Effector CD8-positive, alpha-beta T cell (primary cell): ENCODE results near the gene ARMC5.

ENCODE experiments used
- DNase-seq: peaks from one replicate; lab custom pipeline; 2025; lab: John Stamatoyannopoulos, UW

The ARMC5 gene

DNA sequence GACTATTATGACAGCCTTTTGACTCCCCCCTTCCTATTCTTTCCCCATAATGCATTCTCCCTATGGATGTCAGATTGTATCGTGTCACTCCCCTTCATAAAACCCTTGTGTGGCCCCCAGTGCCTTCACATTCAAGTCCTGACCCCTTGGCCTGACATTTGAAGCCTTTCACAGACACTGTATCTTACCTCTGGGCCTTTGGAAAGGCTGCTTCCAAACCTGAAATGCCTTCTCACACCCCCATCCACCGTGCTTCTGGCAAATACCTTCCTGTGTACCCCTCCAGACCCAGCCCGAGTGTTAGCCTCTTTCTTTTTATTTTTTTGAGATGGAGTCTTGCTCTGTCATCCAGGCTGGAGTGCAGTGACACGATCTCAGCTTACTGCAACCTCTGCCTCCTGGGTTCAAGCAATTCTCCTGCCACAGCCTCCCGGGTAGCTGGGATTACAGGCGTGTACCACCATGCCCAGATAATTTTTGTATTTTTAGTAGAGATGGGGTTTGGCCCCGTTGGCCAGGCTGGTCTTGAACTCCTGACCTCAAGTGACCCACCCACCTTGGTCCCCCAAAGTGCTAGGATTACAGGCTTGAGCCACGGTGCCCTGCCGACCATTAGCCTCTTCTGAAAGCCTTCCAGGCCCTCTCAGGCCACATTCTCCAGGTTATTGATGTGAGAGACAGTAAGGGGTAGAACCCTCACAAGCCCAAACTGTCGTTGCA, 2.1 kb downstream of the ARMC5 start:
- no peak for DNase-seq

DNA sequence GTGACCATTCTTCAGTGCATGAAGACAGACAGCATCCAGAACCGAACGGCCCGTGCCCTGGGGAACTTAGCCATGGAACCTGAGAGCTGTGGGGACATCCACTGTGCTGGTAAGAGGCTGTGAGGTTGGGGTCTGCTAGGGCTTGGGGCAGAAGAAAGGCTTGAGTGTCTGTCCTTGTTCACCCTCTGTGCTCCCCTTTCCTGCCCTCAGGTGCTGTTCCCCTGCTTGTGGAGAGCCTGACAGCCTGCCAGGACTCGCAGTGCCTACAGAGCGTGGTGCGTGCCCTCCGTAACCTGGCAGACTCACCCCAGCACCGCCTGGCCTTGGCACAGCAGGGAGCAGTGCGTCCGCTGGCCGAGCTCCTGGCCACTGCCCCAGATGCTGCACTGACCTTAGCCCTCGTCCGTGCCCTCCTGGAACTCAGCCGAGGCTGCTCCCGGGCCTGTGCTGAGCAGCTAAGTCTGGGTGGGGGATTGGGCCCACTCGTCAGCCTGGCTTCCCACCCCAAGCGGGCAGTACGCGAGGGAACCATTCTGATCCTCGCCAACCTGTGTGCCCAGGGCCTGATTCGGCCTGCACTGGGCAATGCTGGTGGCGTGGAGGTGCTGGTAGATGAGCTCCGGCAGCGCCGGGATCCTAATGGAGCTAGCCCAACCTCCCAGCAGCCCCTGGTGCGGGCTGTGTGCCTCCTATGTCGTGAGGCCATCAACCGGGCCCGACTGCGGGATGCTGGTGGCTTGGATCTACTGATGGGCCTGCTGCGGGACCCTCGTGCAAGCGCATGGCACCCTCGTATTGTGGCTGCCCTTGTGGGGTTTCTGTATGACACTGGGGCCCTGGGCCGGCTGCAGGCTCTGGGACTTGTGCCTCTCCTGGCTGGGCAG, 2.9 kb downstream of the ARMC5 start:
- no peak for DNase-seq

DNA sequence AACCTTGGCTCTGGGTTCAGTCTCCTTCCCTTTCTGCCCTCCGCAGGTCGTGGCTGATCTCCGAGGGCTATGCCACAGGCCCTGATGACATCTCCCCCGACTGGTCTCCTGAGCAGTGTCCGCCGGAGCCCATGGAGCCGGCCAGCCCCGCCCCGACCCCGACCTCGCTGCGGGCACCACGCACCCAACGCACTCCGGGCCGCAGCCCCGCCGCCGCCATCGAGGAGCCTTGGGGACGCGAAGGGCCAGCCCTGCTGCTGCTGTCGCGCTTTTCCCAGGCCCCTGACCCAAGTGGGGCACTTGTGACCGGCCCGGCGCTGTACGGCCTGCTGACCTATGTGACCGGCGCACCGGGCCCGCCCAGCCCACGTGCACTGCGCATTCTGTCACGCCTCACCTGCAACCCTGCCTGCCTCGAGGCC, 5.1 kb downstream of the ARMC5 start:
- no peak for DNase-seq

DNA sequence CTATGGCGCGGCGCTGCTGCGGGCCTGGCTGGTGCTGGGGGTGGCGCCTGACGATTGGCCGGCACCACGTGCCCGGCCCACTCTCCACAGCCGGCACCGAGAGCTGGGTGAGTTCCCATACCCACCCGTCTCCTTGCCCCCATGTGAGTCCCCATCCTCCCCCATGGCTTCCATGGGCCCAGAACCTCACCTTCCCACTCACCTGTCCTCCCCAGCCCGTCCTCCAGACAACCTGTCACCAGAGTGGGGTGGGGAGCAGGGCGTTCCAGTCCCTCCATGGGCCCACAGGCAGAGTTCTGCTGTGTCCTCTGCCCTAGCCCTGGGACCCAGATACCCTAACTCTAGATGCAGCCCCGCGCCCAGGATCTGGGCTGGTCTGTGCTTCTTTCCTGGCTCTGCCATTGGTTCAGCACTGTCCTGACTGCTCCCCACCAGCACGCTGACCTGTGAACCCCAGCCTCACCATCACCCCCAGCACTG, 5.5 kb downstream of the ARMC5 start:
- no peak for DNase-seq

- DNase-seq, result no peak
Measured at GRCh38 chr16:31465788-31466370, 6.6 kb downstream of the ARMC5 start.

DNA sequence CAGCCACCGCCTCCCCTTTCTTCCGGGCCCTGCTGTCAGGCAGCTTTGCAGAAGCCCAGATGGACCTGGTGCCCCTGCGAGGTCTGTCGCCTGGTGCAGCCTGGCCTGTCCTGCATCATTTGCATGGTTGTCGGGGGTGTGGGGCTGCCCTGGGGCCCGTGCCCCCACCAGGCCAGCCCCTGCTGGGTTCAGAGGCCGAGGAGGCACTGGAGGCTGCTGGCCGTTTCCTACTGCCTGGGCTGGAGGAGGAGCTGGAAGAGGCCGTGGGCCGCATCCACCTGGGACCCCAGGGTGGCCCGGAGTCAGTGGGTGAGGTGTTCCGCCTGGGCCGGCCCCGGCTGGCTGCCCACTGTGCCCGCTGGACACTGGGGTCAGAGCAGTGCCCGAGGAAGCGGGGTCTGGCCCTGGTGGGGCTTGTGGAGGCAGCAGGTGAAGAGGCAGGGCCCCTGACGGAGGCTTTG, 7.1 kb downstream of the ARMC5 start:
- DNase-seq, result no peak

GRCh38 chr16:31467151-31467773, 8.0 kb downstream of the ARMC5 start:
- no peak for DNase-seq

GRCh38 chr16:31467858-31468257, 8.6 kb downstream of the ARMC5 start:
- no peak for DNase-seq

DNA sequence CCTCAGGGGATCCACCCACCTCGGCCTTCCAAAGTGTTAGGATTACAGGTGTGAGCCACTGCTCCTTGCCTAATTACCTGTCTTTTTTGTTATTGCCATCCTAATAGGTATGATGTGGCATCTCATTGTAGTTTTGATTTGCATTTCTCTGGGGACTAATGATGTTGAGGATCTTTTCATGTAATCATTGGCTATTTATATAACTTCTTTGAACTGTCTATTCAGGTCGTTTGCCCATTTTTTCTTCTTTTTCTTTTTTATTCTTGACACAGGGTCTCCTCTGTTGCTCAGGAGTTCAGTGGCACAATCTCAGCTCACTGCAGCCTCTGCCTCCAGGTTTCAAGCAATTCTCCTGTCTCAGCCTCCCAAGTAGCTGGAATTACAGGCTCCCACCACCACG, 11.3 kb downstream of the ARMC5 start:
- no peak for DNase-seq

GRCh38 chr16:31471241-31471874, 12.1 kb downstream of the ARMC5 start:
- DNase-seq, result no peak

DNA sequence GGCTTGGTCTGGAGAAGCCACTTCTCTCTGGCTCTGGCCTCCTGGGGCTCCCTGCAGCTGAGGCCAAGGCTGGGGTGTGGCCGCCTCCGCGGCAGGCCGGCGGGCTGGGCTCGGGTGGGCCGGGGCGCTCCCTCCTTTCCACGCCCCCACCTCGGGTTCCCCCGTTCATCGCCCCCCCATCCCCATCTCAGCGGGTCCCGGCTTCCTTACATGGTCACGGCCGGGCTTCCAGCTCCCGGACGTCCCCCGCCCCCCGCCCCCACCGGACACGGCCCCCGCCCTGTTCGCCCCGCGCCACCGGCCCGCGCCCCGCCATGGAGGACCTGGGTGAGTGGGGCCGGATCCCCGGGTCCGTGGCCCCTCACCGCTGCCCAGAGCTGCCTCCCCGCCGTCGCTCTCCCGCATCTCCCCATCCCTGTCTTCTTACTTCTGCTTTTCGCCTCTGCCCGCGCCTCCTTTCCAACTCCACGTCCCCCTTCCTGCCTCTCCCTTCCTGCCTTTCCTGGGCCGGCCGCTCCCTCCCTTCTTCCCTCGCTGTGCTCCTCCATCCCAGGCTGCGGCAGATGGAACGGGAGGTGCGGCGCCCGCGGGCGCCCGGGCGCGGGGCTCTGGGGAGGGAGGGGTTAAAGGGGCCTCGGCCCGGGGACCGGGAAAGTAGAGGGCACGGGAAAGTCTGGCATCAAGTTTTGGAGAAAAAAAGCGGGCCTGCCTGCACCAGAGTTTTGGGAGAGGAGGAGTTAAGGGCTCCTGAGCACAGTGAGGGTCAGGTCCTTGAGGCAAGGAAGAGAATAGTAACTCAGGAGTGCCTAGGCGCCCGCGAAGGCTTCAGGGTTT, 12.8 kb downstream of the ARMC5 start, which contains the start of gene TGFB1I1:
TGFB1I1 (plus strand) TSS at position 278 of the 834 bp plus-strand sequence; CDS start at position 315, 37 bp downstream.
- DNase-seq, result no peak

- peak; percentile 19 for DNase-seq
Measured at GRCh38 chr16:31472709-31473203, 13.5 kb downstream of the ARMC5 start.

GRCh38 chr16:31473264-31473984, 14.1 kb downstream of the ARMC5 start:
- DNase-seq, result no peak

- DNase-seq, result no peak
Measured at GRCh38 chr16:31474173-31474714, 14.9 kb downstream of the ARMC5 start.

GRCh38 chr16:31474773-31475738, 15.8 kb downstream of the ARMC5 start:
- no peak for DNase-seq

GRCh38 chr16:31475946-31476302, 16.6 kb downstream of the ARMC5 start:
- no peak for DNase-seq

DNA sequence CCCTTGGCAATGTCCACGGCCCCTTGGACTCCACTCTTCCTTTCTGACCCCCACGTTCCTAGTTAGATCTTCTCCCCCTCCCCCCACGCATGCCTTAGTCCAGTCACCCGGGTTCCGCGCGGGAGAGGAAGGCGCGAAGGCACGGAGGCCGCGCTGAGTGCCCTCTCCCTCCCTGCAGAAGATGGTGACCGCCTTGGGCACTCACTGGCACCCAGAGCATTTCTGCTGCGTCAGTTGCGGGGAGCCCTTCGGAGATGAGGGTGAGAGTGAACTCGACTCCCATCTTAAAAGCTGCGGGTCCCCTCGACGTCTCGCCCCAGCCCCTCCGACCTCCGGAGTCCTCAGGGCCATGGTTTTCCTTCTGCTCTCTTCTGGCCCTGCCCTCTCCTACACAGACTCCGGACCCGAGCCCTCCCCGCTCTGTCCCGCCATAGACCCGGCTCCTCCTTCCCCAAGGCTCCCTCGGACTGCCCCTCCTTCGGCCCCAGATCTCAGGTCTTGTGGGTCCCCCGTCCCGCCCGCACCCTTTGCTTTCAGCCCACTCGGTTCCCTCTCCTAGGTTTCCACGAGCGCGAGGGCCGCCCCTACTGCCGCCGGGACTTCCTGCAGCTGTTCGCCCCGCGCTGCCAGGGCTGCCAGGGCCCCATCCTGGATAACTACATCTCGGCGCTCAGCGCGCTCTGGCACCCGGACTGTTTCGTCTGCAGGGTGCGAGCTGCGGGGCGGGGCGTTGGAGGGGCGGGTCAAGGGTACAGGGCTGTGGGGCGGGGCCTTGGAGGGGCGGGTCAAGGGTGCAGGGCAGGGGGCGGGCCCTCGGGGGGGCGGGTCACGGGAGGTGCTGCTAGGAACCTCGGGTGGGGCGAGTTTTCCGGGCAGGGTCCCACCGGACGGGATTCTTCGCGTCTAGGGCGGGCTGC, 17.3 kb downstream of the ARMC5 start:
- peak; percentile 83 for DNase-seq
